K562 (cell line): Measurements from ENCODE around the gene R3HDM2. TPM values are rescaled to one million over a fixed set of nuclear protein-coding genes. Genes with fewer than 3 reads are reported as not detected.

Source experiments
- ATF1 ChIP-seq, 2 experiments: fragments of 450-650 bp in 1 of 2; IDR thresholded peaks; 2 replicates each; pipeline ENCODE4 v1.6.1; 2016; ENCODE audit warnings: missing compliant biosample characterization in 1 of 2, missing genetic modification characterization in 1 of 2
- BRD4 ChIP-seq: fragments of 200-600 bp; sonication (generic); IDR thresholded peaks from 2 replicates; pipeline ENCODE4 v1.6.1; 2017; ENCODE audit warnings: inconsistent platforms
- CREM ChIP-seq: IDR thresholded peaks from 2 replicates; pipeline ENCODE4 v1.6.1; 2014; ENCODE audit warnings: antibody characterized with exemption, low read depth
- FOXK2 ChIP-seq, 2 experiments: fragments of 450-650 bp; IDR thresholded peaks in 1 of 2; conservative IDR thresholded peaks in 1 of 2; 2 replicates each; pipeline ENCODE4 v1.6.1; 2016; ENCODE audit warnings: low read depth in 2 of 2, mild to moderate bottlenecking in 1 of 2
- HCFC1 ChIP-seq: IDR thresholded peaks from 2 replicates; pipeline ENCODE4 v1.6.1; 2012; ENCODE audit warnings: low read depth, low read length, improper control_type of control experiment
- RUNX1 ChIP-seq: sonication (generic); IDR thresholded peaks from 2 replicates; pipeline ENCODE4 v1.6.1; 2016; ENCODE audit warnings: antibody characterized with exemption, low read depth
- TBP ChIP-seq: optimal IDR thresholded peaks from 2 replicates; pipeline ENCODE3; 2011; ENCODE audit warnings: low read depth, low read length, improper control_type of control experiment
- TCF3 ChIP-seq: sonication (generic); formaldehyde crosslinking; IDR thresholded peaks from 2 replicates; pipeline ENCODE4 v1.4.0; 2020; ENCODE audit warnings: mild to moderate bottlenecking, missing genetic modification reagents
- XRCC3 ChIP-seq: fragments of 450-650 bp; IDR thresholded peaks from 2 replicates; pipeline ENCODE4 v1.6.1; 2017; ENCODE audit warnings: mild to moderate bottlenecking, moderate library complexity
- ZKSCAN8 ChIP-seq: fragments of 200-800 bp; sonication (Bioruptor generic); IDR thresholded peaks from 2 replicates; pipeline ENCODE4 v1.6.1; 2016; ENCODE audit warnings: missing genetic modification characterization, missing compliant biosample characterization
- polyA plus RNA-seq, 8 experiments: library from polyadenylated mRNA; depleted of rRNA in 4 of 8; stranded (reverse) in 5 of 8; unstranded in 3 of 8; fragments of >200 nt; fragmentation: Nextera tagmentation in 2 of 8; fragmentation: Illumina TruSeq in 1 of 8; extraction: Ambion mirVana in 2 of 8; extraction: Trizol in 1 of 8; gene quantifications; 2 replicates each; pipeline versions ENCODE4 v1.2.1 to v1.2.3, GENCODE V29; 2011 to 2014; ENCODE audit warnings: inconsistent platforms in 1 of 8, missing spikeins in 1 of 8
- total RNA-seq, 7 experiments: library from RNA; depleted of rRNA in 6 of 7; stranded (reverse); fragments of >200 nt in 6 of 7; fragmentation: Illumina TruSeq in 2 of 7; extraction: Trizol in 2 of 7; gene quantifications; 2 replicates each; pipeline versions ENCODE4 v1.2.1 to v1.2.3, GENCODE V29; 2011 to 2021; ENCODE audit warnings: low replicate concordance in 1 of 7
- TF ChIP-seq, protein P1 (sequence below): fragments of 450-650 bp; IDR thresholded peaks from 2 replicates; pipeline ENCODE4 v1.6.1; 2017; ENCODE audit warnings: antibody characterized with exemption
- TF ChIP-seq, protein P2 (sequence below), 2 experiments: IDR thresholded peaks in 1 of 2; conservative IDR thresholded peaks in 1 of 2; 2 replicates each; pipeline ENCODE4 v1.6.1; 2016; ENCODE audit warnings: low read depth in 2 of 2, mild to moderate bottlenecking in 1 of 2, missing compliant biosample characterization in 1 of 2, missing genetic modification characterization in 1 of 2, moderate library complexity in 1 of 2
- TF ChIP-seq, protein P3 (sequence below): sonication (generic); formaldehyde crosslinking; IDR thresholded peaks from 2 replicates; pipeline ENCODE4 v1.8.1; 2023; ENCODE audit warnings: mild to moderate bottlenecking, missing genetic modification reagents
- TF ChIP-seq, protein P4 (sequence below): fragments of 450-650 bp; IDR thresholded peaks from 2 replicates; pipeline ENCODE4 v1.6.1; 2014; ENCODE audit warnings: low read depth, mild to moderate bottlenecking, moderate library complexity, borderline replicate concordance
- TF ChIP-seq, protein P5 (sequence below): fragments of 450-650 bp; formaldehyde crosslinking; IDR thresholded peaks from 2 replicates; pipeline ENCODE4 v1.4.0; 2020; ENCODE audit warnings: mild to moderate bottlenecking, moderate library complexity
- TF ChIP-seq, protein P6 (sequence below): sonication (generic); formaldehyde crosslinking; IDR thresholded peaks from 2 replicates; pipeline ENCODE4 v1.8.0; 2022; ENCODE audit warnings: mild to moderate bottlenecking, missing genetic modification reagents

The R3HDM2 gene
- total and polyA plus RNA-seq, 9 of the 15 experiments (the other 6 are each of a cell fraction or from before 2014, with no cell fraction given): 3.3 to 18.8 (median 9.0) TPM

DNA sequence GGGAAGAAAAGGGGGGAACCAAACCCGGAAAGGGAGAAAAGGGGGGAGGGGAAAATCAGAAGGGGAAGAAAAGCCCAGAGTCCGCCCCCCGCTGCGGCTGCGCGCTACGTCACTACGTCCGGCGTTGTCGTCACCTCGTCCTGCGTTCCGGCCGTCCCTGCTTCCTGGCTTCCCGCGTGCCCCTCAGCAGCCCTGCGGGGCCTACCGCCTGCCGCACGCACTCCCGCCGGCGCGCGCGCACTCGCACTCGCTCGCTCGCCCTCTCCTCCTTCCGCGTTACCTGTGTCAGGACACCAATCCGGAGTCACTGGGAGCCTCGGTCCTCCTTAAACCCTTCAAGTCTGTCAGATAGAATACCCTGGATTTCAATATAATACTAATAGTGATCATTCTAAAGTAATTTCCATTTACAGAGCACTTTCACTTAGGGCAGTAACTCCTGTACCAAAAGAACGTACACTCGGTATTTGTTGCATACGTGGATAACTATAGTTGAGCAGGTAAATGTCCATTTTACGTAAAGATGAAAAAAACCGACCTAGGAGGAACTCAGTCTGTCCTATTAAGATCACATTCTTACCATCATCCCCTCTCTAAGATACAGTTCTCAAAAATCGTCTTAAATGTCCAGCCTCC is at the start of gene R3HDM2 (continued):
- TF ChIP-seq, protein P1, sequence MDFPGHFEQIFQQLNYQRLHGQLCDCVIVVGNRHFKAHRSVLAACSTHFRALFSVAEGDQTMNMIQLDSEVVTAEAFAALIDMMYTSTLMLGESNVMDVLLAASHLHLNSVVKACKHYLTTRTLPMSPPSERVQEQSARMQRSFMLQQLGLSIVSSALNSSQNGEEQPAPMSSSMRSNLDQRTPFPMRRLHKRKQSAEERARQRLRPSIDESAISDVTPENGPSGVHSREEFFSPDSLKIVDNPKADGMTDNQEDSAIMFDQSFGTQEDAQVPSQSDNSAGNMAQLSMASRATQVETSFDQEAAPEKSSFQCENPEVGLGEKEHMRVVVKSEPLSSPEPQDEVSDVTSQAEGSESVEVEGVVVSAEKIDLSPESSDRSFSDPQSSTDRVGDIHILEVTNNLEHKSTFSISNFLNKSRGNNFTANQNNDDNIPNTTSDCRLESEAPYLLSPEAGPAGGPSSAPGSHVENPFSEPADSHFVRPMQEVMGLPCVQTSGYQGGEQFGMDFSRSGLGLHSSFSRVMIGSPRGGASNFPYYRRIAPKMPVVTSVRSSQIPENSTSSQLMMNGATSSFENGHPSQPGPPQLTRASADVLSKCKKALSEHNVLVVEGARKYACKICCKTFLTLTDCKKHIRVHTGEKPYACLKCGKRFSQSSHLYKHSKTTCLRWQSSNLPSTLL: no peak
- TF ChIP-seq RUNX1 (no peak), BRD4 (no peak), HCFC1 (peak; percentile 66), ATF1 (CRISPR knock-in tag; IDR thresholded peaks at IDR 0.05) (peak; percentile 59; the same call in 1 of the 2 replicates), ATF1 (tag; IDR thresholded peaks at IDR 0.05) (peak; percentile 96), TBP (peak; percentile 80), CREM (peak; percentile 97), ZKSCAN8 (no peak), FOXK2 (conservative IDR thresholded peaks at IDR 0.05 in 1 of 2, IDR thresholded peaks at IDR 0.05 in 1 of 2; ENCODE audit: low read depth in 2 of 2) (peak; percentile 18 to 50; a peak in 2 of 4 replicates), XRCC3 (no peak), TCF3 (CRISPR knock-in tag) (peak; percentile 9; the same call in 1 of the 2 replicates)
- TF ChIP-seq, protein P2, sequence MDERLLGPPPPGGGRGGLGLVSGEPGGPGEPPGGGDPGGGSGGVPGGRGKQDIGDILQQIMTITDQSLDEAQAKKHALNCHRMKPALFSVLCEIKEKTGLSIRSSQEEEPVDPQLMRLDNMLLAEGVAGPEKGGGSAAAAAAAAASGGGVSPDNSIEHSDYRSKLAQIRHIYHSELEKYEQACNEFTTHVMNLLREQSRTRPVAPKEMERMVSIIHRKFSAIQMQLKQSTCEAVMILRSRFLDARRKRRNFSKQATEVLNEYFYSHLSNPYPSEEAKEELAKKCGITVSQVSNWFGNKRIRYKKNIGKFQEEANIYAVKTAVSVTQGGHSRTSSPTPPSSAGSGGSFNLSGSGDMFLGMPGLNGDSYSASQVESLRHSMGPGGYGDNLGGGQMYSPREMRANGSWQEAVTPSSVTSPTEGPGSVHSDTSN (CRISPR knock-in tag; IDR thresholded peaks at IDR 0.05; ENCODE audit: low read depth): no peak
- TF ChIP-seq, protein P2 (tag; conservative IDR thresholded peaks at IDR 0.05; ENCODE audit: low read depth): no peak
- TF ChIP-seq, protein P3, sequence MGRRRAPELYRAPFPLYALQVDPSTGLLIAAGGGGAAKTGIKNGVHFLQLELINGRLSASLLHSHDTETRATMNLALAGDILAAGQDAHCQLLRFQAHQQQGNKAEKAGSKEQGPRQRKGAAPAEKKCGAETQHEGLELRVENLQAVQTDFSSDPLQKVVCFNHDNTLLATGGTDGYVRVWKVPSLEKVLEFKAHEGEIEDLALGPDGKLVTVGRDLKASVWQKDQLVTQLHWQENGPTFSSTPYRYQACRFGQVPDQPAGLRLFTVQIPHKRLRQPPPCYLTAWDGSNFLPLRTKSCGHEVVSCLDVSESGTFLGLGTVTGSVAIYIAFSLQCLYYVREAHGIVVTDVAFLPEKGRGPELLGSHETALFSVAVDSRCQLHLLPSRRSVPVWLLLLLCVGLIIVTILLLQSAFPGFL: no peak
- TF ChIP-seq, protein P4, sequence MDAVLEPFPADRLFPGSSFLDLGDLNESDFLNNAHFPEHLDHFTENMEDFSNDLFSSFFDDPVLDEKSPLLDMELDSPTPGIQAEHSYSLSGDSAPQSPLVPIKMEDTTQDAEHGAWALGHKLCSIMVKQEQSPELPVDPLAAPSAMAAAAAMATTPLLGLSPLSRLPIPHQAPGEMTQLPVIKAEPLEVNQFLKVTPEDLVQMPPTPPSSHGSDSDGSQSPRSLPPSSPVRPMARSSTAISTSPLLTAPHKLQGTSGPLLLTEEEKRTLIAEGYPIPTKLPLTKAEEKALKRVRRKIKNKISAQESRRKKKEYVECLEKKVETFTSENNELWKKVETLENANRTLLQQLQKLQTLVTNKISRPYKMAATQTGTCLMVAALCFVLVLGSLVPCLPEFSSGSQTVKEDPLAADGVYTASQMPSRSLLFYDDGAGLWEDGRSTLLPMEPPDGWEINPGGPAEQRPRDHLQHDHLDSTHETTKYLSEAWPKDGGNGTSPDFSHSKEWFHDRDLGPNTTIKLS: peak; percentile 58; the same call in 1 of the 2 replicates
- TF ChIP-seq, protein P5, sequence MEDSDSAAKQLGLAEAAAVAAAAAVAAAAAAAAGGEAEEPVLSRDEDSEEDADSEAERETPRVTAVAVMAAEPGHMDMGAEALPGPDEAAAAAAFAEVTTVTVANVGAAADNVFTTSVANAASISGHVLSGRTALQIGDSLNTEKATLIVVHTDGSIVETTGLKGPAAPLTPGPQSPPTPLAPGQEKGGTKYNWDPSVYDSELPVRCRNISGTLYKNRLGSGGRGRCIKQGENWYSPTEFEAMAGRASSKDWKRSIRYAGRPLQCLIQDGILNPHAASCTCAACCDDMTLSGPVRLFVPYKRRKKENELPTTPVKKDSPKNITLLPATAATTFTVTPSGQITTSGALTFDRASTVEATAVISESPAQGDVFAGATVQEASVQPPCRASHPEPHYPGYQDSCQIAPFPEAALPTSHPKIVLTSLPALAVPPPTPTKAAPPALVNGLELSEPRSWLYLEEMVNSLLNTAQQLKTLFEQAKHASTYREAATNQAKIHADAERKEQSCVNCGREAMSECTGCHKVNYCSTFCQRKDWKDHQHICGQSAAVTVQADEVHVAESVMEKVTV: no peak
- TF ChIP-seq, protein P6, sequence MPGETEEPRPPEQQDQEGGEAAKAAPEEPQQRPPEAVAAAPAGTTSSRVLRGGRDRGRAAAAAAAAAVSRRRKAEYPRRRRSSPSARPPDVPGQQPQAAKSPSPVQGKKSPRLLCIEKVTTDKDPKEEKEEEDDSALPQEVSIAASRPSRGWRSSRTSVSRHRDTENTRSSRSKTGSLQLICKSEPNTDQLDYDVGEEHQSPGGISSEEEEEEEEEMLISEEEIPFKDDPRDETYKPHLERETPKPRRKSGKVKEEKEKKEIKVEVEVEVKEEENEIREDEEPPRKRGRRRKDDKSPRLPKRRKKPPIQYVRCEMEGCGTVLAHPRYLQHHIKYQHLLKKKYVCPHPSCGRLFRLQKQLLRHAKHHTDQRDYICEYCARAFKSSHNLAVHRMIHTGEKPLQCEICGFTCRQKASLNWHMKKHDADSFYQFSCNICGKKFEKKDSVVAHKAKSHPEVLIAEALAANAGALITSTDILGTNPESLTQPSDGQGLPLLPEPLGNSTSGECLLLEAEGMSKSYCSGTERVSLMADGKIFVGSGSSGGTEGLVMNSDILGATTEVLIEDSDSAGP (CRISPR knock-in tag): 0 out of 2 replicates have a peak, but pooled peaks have one; percentile 76
